GM18517 (cell line): ENCODE measurements around the gene SYPL2.
A peak's percentile ranks its signal among the peaks of the same experiment; 100 is the strongest.
"Not testable (repeated sequence)": the region's sequence is repeated elsewhere in the genome, so short reads cannot be mapped to it uniquely, and the experiment has no call there.

ENCODE experiments used
- ATAC-seq: cut with Tn5 transposase; IDR thresholded peaks from one replicate; pipeline ENCODE4 v1.9.1; 2021; ENCODE audit warnings: mild to moderate bottlenecking, moderate library complexity; ENCODE audit not compliant: unreplicated experiment

SYPL2 gene

GRCh38 chr1:109466452-109467300 lies at the start of gene SYPL2:
Gene SYPL2, plus strand, starts transcription at chr1:109466546. Its CDS starts 298 bp downstream, at chr1:109466844.
- no peak for ATAC-seq

- no peak for ATAC-seq
Observed at GRCh38 chr1:109423498-109423897, 42.8 kb upstream of the SYPL2 start.

- peak; percentile 45 for ATAC-seq
Observed at GRCh38 chr1:109425391-109426280, 40.7 kb upstream of the SYPL2 start.

GRCh38 chr1:109426281-109427170 lies 39.8 kb upstream of the SYPL2 start, which contains the start of gene PSMA5:
Gene PSMA5, minus strand, starts transcription at chr1:109426448. Its CDS starts 118 bp downstream, at chr1:109426330.
- ATAC-seq: peak; percentile 95

- ATAC-seq: no peak
Observed at GRCh38 chr1:109427171-109427467, 39.2 kb upstream of the SYPL2 start.

GRCh38 chr1:109432336-109432735 lies 34.0 kb upstream of the SYPL2 start:
- ATAC-seq: no peak

GRCh38 chr1:109433322-109433721 lies 33.0 kb upstream of the SYPL2 start:
- ATAC-seq: no peak

- ATAC-seq: no peak
Observed at GRCh38 chr1:109434484-109434883, 31.9 kb upstream of the SYPL2 start.

GRCh38 chr1:109438798-109439297 lies 27.5 kb upstream of the SYPL2 start:
- ATAC-seq: no peak

- ATAC-seq: no peak
Observed at GRCh38 chr1:109441069-109441468, 25.3 kb upstream of the SYPL2 start.

- ATAC-seq: no peak
Observed at GRCh38 chr1:109443476-109443875, 22.9 kb upstream of the SYPL2 start.

- no peak for ATAC-seq
Observed at GRCh38 chr1:109444346-109444745, 22.0 kb upstream of the SYPL2 start.

GRCh38 chr1:109445949-109446695 lies 20.2 kb upstream of the SYPL2 start:
- ATAC-seq: not testable (repeated sequence)

- no peak for ATAC-seq
Observed at GRCh38 chr1:109447524-109447923, 18.8 kb upstream of the SYPL2 start.

GRCh38 chr1:109454497-109455133 lies 11.7 kb upstream of the SYPL2 start:
- ATAC-seq: no peak

GRCh38 chr1:109457819-109458218 lies 8.5 kb upstream of the SYPL2 start:
- ATAC-seq: no peak

GRCh38 chr1:109466125-109466451 lies 258 bp upstream of the SYPL2 start:
- no peak for ATAC-seq

- ATAC-seq: no peak
Observed at GRCh38 chr1:109467301-109467777, 993 bp downstream of the SYPL2 start.

- no peak for ATAC-seq
Observed at GRCh38 chr1:109468061-109468460, 1.7 kb downstream of the SYPL2 start.
